NCI-H128 (cell line): ENCODE measurements around the gene FREM3.

Experiments
- DNase-seq: peaks from one replicate; lab custom pipeline; 2025; ENCODE audit not compliant: unreplicated experiment; lab: John Stamatoyannopoulos, UW

The FREM3 gene

DNA sequence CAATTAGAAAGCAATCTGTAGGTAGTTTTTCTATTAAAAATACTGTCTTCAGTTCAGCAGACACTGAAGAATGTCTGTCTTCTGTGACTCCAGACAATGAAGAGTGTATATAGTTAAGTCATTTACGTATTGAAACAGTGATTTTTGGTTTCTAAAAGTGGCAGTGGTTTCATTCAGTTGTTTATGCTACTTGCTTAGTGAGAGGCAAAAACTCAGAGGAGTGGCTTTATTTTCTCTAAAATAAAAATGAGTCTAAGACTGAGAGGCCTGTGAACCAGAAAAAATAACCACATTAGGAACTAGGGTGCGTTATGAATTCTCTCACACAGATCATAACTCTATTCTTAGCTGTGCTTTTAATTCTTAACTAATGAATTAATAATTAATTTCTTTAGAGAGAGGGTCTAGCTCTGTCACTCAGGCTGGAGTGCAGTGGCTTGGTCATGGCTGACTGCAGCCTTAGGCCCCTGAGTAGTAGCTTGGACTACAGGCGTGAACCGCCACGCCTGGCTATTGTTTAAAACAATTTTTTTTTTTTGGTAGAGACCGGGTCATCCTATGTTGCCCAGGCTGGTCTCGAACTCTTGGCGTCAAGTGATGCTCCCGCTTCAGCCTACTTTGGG is 31.4 kb downstream of the FREM3 start:
- no peak for DNase-seq

DNA sequence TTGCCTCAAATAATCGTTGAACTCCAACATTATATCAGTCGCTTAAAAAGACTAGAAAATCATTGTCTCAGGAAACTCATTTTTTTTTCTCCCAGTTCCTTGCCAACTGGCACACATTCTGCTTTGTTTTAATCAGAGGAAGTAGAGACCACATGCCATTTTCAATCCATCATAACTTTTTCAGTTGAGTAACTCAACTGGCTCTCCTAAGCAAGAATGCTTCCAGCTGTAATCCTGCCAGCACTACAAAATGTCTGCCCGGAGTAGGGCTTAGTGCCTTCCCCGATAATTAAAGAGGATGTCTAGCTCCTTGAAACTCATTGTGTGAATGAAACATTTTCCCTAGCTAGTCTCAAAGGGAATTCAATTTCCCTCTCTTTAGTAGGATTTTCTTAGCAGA is 33.0 kb downstream of the FREM3 start:
- DNase-seq, result no peak

DNA sequence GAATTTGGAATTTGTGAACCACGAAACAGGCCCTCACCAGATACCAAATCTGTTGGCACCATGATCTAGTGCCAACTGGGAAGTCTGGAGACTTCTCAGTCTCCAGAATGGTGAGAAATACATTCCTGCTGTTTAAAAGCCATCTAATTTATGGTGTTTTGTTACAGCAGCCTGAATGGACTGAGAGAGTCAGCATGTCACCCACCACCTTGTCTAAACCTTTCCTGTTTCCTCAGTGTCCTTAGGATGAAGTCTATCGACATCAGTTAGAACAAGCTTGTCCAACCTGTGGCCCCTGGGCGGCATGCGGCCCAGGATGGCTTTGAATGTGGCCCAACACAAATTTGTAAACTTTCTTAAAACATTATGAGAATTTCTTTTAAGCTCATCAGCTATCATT is 42.1 kb downstream of the FREM3 start:
- no peak for DNase-seq

DNA sequence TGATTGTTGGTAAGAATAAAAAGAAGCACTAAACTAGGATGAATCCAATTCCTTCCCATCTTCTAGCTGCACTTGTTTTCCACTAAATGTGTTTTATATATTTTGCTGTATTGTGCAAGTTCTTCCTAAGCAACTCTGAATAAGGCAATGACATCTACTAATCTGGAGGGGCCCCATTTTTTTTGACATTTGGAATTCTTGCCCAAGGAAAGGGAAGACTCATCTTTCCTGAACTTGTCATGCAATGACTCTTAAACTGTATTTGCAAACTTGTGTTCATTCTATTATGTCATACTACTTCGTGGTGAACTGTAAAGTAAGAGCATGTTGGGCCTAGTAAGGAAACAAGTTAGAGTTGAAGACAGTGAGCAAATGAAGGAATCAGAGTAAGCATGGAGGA is 45.9 kb downstream of the FREM3 start:
- DNase-seq, result no peak

DNA sequence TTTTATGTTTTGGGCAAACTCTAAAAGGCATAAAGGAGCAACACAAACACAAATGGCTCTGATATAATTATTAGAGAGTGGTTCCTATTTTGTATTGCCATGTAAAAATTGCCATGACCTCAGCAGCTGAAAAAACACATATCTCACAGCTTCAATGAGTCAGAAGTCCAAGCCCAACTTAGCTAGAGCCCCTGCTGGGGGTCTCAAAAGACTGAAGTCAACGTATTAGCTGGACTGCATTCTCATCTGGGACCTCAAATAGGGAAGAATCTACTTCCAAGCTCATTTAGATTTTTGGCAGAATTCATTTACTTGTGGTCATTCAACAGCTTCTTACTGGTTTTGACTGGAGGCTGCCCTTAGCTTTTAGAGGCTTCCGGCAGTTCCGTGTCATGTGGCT is 47.4 kb downstream of the FREM3 start:
- no peak for DNase-seq

DNA sequence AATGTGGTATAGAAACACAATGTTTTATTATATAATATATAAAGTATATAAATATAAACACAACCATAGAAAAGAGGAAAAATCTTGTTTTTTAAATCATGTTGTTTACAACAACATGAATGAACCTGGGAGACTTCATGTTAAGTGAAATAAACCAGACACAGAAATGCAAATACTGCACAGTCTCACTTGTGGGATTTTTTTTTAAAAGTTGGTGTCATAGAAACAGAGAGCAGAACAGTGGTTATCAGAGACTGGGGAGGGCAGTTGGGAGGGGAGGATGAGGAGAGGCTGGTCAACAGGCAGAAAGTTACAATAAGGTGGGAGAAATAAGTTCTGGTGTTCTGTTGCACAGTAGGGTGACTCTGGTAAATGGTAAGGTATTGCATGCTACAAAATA is 57.1 kb downstream of the FREM3 start:
- DNase-seq, result no peak

DNA sequence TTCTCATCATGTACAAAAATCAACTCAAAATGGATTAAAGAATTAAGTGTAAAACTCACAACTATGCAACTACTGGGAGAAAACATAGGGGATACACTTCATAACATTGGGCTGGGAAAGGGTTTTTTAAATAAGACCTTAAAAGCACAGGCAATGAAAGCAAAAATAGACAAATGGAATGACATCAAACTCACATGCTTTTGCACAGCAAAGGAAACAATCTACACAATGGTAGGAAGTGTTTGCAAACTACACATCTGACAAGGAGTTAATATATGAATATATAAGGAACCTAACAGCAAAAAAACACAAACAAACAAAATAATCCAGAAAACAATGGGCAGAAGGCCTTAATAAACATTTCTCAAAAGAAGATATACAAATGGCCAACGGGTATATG is 57.9 kb downstream of the FREM3 start:
- no peak for DNase-seq

DNA sequence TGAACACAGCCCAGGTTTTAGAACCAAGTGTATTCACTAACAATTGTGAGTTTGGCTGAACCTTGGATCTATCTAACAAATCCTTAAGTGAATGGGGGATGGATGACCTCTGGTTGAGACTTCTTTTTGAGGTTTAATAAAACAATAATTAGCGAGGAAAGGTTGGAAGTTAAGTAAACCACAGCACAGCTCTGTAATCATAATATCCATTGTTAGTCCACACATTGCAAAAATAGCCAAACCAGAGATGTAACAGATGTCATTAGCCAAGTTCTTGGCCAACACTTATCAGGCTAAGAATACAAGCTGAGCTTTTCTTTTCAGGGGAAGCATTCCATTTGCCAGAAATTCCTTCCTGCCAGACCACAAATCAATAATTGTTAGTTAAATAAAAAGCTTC is 59.1 kb downstream of the FREM3 start:
- no peak for DNase-seq

- no peak for DNase-seq
These were observed 65.7 kb downstream of the FREM3 start for GRCh38 chr4:143634763-143635162.

- no peak for DNase-seq
These were observed 66.6 kb downstream of the FREM3 start for GRCh38 chr4:143633833-143634232.

DNA sequence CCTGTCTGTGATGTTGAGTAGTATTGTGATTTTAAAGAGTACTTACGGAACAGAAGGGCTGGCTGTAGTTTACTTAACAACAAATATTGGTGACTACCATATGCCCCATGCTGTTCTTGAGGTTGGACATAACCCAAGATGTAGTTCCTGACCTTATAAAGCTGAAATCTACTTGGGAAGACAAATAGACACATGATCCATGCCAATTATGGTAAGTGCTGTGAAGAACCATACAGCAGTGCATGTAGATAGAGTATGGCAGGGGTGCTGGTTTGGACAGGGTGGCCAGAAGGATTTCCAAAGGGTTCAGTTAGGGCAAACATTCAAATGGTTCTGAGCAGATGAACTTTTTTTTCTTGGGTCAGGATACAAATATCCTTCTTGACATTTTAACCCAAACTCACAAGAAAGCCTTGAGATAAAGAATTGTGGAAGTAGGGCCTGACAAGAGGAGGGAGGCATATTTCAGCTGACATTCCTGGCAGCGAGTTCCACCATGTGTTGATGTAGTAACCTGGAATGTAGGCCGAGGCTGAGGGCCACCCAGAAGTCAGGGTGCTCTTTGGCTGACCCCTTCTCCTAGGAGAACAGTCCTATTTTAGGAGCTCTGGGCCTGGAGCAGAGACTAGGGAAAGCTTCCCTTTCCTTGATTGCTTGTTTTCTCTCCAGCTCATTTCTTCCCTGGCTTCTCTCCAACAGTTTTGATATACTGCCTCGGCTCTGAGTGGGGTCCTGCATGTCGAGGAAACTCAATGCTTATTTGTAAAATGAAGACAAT is 74.2 kb downstream of the FREM3 start:
- no peak for DNase-seq

DNA sequence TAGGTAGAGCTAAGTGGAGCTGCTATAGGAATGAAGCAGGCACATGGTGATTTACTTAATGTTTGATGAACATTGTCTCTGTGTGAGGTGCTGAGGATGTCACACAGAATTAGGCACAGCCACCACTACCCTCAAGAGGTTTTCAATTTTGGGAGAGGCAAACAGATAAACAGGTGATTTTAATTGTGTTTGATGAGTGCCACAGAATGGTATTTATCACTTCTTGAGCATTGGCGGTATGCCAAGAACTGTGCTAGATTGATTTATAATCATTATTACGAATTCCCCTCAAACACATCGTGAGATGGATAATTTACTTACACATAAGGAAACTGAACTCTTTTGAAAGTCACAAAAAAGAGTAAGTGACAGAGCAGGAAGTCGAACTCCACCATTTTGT is 74.8 kb downstream of the FREM3 start:
- no peak for DNase-seq

- DNase-seq, result no peak
These were observed 76.6 kb downstream of the FREM3 start for GRCh38 chr4:143623896-143624295.

GRCh38 chr4:143618811-143619210 is 81.7 kb downstream of the FREM3 start:
- DNase-seq, result no peak

DNA sequence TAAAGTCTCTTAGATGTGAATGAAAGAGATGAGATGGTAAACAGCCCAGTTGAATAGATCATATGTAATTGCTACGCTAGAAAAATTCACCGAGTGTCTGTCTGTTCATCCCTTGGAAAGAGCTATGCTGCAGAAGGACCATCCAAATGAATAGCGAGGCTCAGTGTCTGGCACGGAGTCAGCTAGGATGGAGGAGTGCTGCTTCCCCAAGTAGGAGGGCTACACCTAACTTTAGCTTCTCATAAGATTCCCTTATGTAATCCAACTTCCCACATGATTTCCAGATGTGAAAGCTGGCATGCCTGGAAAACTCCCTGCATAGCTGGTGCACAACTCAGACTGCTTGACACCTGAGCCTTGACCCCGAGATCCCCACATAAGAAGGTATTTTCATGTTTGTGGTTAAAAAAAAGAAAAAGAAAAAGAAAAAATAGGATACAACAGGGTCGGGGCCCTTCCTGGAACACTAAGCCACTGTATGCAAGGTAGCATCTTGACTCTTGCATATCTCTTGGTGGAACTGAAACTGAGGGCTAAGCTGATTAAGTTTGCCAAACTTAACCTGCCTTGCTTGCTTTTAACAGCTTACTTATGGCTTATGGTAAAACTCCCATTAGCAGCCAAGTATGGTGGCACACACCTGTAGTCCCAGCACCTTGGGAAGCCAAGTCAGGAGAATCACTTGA is 82.3 kb downstream of the FREM3 start:
- no peak for DNase-seq

GRCh38 chr4:143616771-143617170 is 83.7 kb downstream of the FREM3 start:
- no peak for DNase-seq

DNA sequence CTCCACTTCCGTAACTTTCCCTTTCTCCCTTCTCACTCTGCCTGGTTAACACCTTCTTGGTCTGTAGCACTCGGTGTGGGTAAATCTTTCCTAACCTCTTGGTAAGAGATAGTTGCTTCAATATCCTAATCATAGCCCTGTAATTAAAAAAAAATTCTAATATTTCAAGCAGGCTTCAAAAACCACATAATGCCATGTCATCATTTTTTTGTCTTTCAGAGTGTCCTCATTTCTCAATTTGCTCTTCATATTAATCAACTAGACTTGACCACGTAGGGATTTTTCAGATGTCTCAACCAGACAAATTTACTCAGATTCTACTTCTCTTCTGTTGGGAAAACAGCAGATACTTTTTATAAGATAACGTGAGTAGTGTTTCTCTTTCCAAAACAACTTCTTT is 91.0 kb downstream of the FREM3 start:
- DNase-seq, result no peak

GRCh38 chr4:143606480-143606879 is 94.0 kb downstream of the FREM3 start:
- DNase-seq, result no peak

GRCh38 chr4:143599827-143600226 is 100.6 kb downstream of the FREM3 start:
- no peak for DNase-seq

DNA sequence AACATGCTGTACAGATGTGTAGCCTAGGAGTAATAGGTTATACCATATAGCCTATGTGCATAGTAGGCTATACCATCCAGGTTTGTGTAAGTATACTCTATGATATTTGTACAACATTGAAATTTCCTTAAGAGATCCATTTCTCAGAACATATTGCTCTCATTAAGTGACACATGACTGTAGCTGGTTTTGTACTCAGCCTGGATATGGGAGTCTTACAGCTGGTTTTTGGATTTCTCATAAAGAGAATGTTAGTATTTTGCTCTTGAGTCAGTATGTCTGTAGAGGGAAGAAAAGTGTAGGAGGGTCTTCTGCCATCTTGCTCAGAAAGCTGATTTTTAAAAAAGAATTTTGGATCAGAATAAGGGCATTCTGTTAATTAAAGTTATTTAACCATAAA is 101.7 kb downstream of the FREM3 start:
- DNase-seq, result no peak

DNA sequence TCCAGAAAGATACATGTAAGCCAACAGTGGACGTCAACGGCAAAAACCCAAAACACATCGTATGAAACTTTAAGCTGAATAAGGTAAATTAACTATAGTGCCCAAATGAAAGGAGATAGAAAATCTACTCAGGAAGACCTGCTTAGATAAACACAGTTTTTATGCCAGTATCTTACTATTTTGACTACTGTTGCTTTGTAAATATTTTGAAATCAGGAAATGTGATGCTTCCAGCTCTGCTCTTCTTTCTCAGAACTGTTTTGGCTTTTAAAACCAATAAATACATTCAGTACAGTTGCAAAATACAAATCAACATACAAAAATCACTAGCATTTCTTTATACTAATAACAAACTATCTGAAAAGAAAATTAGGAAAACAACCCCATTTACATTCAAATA is 103.2 kb downstream of the FREM3 start:
- no peak for DNase-seq

- DNase-seq, result no peak
These were observed 112.8 kb downstream of the FREM3 start for GRCh38 chr4:143587703-143588102.
